KBM-7 (cell line): ENCODE results near the gene ROBO1.
A peak's percentile ranks its signal among the peaks of the same experiment; 100 is the strongest.
"Not testable (repeated sequence)": the region's sequence is repeated elsewhere in the genome, so short reads cannot be mapped to it uniquely, and the experiment has no call there.

ENCODE experiments used
- DNase-seq: peaks from one replicate; pipeline ENCODE4 v3.0.0-alpha.2; 2015
- in situ Hi-C: fragments of 300-500 bp; cut with MboI; formaldehyde crosslinking; loops from 2 replicates; pipeline ENCODE4 v1.14.3; 2020; ENCODE audit warnings: low sequenced_read_pairs, low pct_unique_long_range_greater_than_20kb, mixed read lengths

The ROBO1 gene

GRCh38 chr3:78698431-78698830, 1069.4 kb downstream of the ROBO1 start:
- in situ Hi-C loops, result no loop called here
- no peak for DNase-seq

GRCh38 chr3:78697426-78697825, 1070.4 kb downstream of the ROBO1 start:
- in situ Hi-C loops, result no loop called here
- DNase-seq, result no peak

DNA sequence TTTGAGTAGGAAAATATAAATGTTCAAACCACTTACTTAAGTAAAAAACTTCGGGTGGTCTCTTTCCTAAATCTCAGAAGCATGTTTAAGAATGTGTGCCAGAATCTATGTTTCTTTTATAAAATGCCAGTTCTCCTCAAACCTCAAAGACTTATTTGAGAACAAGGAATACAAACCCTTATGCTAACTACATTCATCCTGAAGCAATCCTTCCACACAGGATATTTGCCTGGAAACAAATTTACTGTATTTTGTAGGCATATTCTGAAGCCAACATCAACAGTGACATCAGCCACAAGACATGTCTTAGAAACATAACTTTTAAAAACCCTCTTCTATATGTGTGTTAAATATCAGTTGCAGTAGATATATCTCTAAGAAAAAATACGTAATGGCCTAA, 1077.0 kb downstream of the ROBO1 start:
- no peak for DNase-seq
- in situ Hi-C loops, result no loop called here

GRCh38 chr3:78689378-78689777, 1078.4 kb downstream of the ROBO1 start:
- in situ Hi-C loops, result no loop called here
- DNase-seq, result no peak

- no peak for DNase-seq
- in situ Hi-C loops, result no loop called here
Observed at GRCh38 chr3:78687520-78687919, 1080.3 kb downstream of the ROBO1 start.

GRCh38 chr3:78683284-78683683, 1084.5 kb downstream of the ROBO1 start:
- in situ Hi-C loops, result no loop called here
- DNase-seq, result no peak

- DNase-seq, in situ Hi-C loops: not testable (repeated sequence)
Observed at GRCh38 chr3:78675119-78675805, 1092.5 kb downstream of the ROBO1 start.

DNA sequence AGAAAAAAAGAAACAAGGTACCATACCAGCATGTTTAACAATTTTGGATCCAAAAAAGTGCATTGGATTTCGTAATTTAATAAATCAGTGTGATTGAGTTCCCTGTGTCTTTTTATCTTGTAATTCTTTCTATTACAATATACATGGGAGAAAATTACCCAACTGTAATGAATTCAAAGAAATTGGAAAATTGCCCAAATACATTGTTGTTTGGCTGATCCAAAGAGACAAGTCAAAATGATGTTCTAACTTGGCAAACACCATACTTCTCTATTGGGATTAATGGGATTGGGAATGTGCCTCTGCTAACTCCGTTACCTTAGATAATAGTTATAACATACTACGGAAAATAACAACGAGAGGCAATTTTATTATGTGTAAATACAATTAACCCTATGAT, 1097.1 kb downstream of the ROBO1 start:
- DNase-seq, result no peak
- in situ Hi-C loops, result loop anchor here (25.0 kb wide), 2 partner anchors 367 to 842 kb away; no protein-coding TSS in a partner anchor

DNA sequence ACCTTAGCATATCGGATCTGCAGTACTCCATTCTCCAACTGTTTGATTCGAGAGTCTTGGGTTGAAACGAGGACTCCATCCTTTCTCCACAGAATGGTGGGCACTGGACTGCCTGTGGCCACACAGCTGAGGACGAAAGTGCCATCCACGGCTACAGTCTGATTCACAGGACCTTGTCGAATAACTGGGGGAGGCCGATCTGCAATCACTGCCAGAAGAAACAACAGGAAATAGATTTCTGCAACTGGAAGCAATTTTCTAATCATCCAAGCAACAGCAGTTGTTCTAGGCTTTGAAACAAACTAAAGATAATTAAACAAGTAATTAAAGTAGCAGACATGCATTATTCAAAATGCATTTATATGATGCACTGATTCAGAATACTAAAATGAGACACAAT, 1097.7 kb downstream of the ROBO1 start:
- in situ Hi-C loops, result loop anchor here (25.0 kb wide), 2 partner anchors 367 to 842 kb away; no protein-coding TSS in a partner anchor
- DNase-seq, result no peak

- DNase-seq, result no peak
- in situ Hi-C loops, result loop anchor here (25.0 kb wide), 2 partner anchors 369 to 844 kb away; no protein-coding TSS in a partner anchor
Observed at GRCh38 chr3:78668302-78668701, 1099.5 kb downstream of the ROBO1 start.

GRCh38 chr3:78666470-78666800, 1101.4 kb downstream of the ROBO1 start:
- in situ Hi-C loops, result loop anchor here (25.0 kb wide), 2 partner anchors 371 to 846 kb away; no protein-coding TSS in a partner anchor
- no peak for DNase-seq

DNA sequence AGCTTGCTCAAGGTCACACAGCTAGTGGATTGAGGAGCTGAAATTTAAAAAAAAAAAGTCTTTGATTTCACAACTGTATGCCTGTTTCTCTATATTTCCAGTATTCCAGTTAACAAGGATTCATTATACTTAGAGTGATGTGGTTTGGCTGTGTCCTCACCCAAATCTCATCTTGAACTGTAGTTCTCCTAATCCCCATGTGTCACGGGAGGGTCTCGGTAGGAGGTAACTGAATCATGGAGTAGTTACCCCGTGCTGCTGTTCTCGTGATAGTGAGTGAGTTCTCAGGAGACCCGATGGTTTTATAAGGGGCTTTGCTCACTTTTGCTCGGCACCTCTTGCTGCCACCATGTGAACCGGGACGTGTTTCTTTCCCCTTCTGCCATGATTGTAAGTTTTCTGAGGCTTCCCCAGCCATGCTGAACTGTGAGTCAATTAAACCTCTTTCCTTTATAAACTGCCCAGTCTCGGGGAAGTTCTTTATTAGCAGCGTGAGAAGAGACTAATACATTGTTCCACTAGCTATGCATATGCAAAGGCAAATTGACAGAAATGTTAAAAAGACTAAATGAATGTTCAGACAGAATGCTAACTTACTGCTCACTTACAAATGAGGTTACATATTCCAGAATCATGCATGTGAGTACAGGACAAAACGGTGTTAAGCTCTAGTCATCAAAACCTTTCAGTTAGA, 1101.9 kb downstream of the ROBO1 start:
- DNase-seq, result no peak
- in situ Hi-C loops, result loop anchor here (25.0 kb wide), 2 partner anchors 371 to 846 kb away; no protein-coding TSS in a partner anchor

DNA sequence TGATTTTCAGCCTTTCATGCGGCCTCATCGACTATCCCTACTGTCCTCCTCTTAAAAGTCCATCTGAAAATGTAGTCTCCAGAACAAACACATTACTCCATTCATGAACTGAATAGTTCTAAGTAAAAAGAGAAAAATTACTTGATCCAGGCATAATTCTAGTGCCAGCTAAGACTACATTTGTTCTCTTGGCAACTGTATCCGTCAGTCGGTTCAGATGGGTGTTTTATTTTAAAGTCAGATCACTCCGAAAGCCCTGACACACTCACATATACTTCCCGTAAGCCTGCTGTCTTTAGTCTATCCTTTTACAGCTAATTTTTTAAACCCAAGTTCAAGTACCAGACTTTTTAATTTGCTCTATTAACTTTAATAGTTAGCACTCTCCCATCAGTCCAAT, 1102.7 kb downstream of the ROBO1 start:
- in situ Hi-C loops, result loop anchor here (25.0 kb wide), 2 partner anchors 372 to 847 kb away; no protein-coding TSS in a partner anchor
- DNase-seq, result no peak

DNA sequence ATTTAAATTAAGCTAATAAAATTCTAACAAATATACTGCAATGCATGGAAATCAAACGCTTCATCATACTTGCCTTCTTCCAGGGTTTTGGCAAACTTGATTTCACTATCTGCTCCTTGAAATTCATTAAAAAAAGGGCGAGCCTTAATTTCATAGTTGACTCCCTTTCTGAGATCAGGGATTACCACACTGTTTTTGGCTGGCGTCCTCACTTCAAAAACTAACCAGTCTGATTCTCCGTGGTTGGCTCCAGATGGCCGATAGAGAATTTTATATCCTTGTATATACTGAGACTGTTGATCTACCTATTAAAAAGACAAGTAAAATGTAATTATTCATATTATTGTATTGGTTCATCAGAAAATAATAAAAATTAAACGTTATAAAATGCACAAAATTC, 1106.8 kb downstream of the ROBO1 start:
- in situ Hi-C loops, result loop anchor here (25.0 kb wide), 2 partner anchors 376 to 851 kb away; no protein-coding TSS in a partner anchor
- no peak for DNase-seq

DNA sequence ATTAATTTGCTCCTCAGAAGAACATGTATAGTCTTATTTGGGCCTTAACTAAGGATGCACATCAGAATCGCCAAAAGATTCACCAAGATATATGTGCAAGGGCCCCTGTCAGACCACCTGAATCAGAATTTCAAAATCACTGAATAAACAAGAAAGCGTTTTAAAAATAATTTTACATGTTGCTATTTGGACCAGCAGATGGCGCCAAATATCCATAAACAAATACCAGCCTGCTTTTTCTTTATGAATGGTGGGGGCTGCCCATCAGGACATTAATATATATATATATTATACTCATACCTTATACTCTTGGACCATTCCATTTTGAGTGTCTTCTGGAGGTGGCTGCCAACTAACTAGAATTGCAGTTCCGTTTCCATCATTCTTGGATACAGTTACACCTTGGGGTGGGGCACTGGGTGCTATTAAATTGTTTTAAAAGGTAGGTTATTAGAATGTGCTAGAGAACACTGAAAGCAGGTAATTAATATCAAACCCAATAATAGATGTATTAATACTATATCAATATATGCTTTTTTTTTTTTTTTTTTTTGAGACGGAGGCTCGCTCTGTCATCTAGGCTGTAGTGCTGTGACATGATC, 1108.3 kb downstream of the ROBO1 start:
- DNase-seq, result peak; percentile 47

GRCh38 chr3:78647726-78648125, 1120.1 kb downstream of the ROBO1 start:
- no peak for DNase-seq
- in situ Hi-C loops, result no loop called here

More for the DNA sequence above, 1108.3 kb downstream of the ROBO1 start:
- in situ Hi-C loops, result loop anchor here (25.0 kb wide), 2 partner anchors 378 to 853 kb away; no protein-coding TSS in a partner anchor

DNA sequence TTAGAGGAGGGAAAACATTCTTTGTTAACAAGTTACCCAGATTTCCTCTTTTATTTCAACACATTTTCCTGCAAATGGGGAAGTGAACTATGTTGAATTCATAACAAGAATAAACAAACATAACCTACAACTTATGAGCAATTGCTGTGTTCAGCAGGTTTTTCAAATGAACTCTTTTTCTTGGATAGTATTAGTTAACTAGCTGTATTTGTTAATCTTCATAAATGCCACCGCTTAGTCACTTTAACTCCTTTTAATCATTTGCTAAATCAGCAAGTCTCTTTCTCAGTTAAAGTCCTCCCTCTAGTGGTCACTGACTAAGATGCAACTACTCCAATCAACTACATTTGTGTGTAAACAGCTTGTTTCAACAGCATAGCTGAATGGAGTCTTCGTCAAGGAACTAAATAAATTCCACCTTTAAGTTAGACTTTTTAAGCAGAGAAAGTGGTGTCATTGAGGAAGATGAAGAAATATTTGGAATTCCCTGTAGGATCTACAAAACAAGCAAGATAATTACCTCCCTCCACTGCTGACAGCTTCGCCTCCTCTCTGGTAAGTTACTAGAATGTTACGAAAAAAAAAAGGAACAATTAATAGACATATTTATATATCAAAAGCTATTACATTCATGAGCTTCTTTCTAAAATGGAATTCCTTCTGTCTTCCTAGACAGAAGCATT, 1122.0 kb downstream of the ROBO1 start:
- peak; percentile 70 for DNase-seq
- in situ Hi-C loops, result no loop called here

- in situ Hi-C loops, result no loop called here
- no peak for DNase-seq
Observed at GRCh38 chr3:78644847-78645246, 1123.0 kb downstream of the ROBO1 start.

DNA sequence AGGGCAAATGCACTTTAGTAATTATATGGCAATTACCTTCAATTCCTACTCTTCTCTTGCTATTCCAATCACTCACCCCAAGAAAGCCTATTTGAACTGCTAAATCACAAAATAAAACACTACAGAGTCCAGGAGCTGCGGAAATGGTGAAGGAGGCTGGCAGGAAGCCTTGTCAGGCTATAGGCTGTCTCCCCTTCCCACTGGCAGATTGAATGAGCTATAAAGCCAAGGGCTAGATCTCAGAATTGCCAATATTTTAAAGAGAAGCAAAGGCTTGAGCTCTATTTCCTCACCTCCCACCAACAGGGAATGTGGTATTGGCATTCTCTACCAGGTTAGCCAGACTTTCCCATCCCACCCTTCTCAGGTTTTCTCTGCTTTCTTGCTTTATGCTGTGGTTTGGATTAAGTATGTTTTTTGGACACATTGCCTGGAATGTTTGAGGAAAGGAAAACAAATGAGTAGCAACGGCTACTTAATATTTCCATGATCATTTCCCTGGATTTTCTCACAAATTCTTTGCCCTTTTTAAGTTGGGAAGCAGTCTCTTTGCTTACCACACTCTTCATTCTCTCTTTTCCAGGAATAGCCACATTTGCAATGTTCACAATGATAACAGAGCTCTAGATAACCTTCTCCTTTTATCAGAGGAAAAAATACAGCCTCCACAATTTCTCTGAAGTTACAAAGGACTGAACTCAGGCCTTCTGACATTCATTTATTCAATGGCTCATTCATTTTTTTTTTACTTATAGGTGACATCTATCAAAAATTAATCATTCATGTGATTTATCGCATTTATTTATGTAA, 1125.4 kb downstream of the ROBO1 start:
- in situ Hi-C loops, result no loop called here

More for the DNA sequence above, 1125.4 kb downstream of the ROBO1 start:
- no peak for DNase-seq
